HepG2 (cell line): Measurements from ENCODE around the gene BBS1.

Source experiments
- HDAC6 ChIP-seq: fragments of 200-600 bp; sonication (generic); IDR thresholded peaks from 2 replicates; pipeline ENCODE4 v1.7.0; 2017; ENCODE audit warnings: mild to moderate bottlenecking, antibody characterized with exemption, low read length, low read depth
- RELA ChIP-seq: sonication (generic); formaldehyde crosslinking; IDR thresholded peaks from 2 replicates; pipeline ENCODE4 v1.4.0; 2020; ENCODE audit warnings: missing genetic modification reagents
- SP1 ChIP-seq, 2 experiments: fragments of 450-650 bp in 1 of 2; sonication (generic) in 1 of 2; formaldehyde crosslinking in 1 of 2; IDR thresholded peaks; 2 replicates each; pipeline versions ENCODE4 v1.4.0 to v1.6.1; 2016 to 2020; ENCODE audit warnings: missing genetic modification reagents in 1 of 2
- TF ChIP-seq, protein P1 (sequence below): sonication (generic); formaldehyde crosslinking; IDR thresholded peaks from 2 replicates; pipeline ENCODE4 v1.8.1; 2022; ENCODE audit warnings: mild to moderate bottlenecking, missing genetic modification reagents
- TF ChIP-seq, protein P2 (sequence below): sonication (generic); formaldehyde crosslinking; IDR thresholded peaks from 2 replicates; pipeline ENCODE4 v1.5.1; 2020; ENCODE audit warnings: missing genetic modification reagents, mild to moderate bottlenecking, borderline replicate concordance
- TF ChIP-seq, protein P3 (sequence below): sonication (generic); formaldehyde crosslinking; IDR thresholded peaks from 2 replicates; pipeline ENCODE4 v1.5.0; 2020; ENCODE audit warnings: mild to moderate bottlenecking, missing genetic modification reagents, moderate library complexity
- TF ChIP-seq, protein P4 (sequence below): sonication (generic); formaldehyde crosslinking; IDR thresholded peaks from 2 replicates; pipeline ENCODE4 v1.4.0; 2020; ENCODE audit warnings: missing genetic modification reagents, mild to moderate bottlenecking, borderline replicate concordance

DNA sequence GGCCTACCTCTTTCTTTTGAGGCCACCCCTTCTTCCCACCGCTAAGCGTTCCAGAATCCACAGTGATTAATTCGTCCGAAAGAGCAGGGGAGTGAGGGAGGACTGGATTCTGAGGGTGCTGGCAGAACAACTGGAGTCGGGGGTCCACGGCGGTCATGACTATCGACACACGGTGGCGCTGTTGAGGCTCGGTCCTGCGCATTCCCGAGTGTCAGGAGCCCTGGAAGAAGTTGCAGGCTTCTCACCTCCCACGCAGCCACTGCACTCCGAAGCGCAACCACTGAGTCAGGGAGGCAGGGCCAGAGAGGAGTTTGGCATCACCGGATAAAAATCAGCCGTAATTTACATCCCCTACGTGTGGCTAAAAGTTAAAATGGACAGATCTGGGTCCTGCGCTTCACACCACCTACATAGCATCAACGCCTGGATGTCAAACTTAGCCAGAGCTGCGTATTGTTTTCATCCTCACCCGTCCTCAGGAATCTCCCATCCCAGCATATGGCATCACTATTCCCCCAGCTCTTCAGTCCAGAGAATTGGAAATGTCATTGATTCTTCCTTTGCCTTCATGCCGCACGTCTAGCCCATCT, 68.7 kb downstream of the BBS1 start:
- TF ChIP-seq, protein P1, sequence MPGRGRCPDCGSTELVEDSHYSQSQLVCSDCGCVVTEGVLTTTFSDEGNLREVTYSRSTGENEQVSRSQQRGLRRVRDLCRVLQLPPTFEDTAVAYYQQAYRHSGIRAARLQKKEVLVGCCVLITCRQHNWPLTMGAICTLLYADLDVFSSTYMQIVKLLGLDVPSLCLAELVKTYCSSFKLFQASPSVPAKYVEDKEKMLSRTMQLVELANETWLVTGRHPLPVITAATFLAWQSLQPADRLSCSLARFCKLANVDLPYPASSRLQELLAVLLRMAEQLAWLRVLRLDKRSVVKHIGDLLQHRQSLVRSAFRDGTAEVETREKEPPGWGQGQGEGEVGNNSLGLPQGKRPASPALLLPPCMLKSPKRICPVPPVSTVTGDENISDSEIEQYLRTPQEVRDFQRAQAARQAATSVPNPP (CRISPR knock-in tag) = no peak
- TF ChIP-seq, protein P2, sequence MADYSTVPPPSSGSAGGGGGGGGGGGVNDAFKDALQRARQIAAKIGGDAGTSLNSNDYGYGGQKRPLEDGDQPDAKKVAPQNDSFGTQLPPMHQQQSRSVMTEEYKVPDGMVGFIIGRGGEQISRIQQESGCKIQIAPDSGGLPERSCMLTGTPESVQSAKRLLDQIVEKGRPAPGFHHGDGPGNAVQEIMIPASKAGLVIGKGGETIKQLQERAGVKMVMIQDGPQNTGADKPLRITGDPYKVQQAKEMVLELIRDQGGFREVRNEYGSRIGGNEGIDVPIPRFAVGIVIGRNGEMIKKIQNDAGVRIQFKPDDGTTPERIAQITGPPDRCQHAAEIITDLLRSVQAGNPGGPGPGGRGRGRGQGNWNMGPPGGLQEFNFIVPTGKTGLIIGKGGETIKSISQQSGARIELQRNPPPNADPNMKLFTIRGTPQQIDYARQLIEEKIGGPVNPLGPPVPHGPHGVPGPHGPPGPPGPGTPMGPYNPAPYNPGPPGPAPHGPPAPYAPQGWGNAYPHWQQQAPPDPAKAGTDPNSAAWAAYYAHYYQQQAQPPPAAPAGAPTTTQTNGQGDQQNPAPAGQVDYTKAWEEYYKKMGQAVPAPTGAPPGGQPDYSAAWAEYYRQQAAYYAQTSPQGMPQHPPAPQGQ (CRISPR knock-in tag) = no peak
- TF ChIP-seq SP1 (IDR thresholded peaks at IDR 0.05) = no peak
- no peak for TF ChIP-seq SP1 (CRISPR knock-in tag; IDR thresholded peaks at IDR 0.05)
- no peak for TF ChIP-seq RELA (CRISPR knock-in tag)
- TF ChIP-seq, protein P3, sequence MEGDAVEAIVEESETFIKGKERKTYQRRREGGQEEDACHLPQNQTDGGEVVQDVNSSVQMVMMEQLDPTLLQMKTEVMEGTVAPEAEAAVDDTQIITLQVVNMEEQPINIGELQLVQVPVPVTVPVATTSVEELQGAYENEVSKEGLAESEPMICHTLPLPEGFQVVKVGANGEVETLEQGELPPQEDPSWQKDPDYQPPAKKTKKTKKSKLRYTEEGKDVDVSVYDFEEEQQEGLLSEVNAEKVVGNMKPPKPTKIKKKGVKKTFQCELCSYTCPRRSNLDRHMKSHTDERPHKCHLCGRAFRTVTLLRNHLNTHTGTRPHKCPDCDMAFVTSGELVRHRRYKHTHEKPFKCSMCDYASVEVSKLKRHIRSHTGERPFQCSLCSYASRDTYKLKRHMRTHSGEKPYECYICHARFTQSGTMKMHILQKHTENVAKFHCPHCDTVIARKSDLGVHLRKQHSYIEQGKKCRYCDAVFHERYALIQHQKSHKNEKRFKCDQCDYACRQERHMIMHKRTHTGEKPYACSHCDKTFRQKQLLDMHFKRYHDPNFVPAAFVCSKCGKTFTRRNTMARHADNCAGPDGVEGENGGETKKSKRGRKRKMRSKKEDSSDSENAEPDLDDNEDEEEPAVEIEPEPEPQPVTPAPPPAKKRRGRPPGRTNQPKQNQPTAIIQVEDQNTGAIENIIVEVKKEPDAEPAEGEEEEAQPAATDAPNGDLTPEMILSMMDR (CRISPR knock-in tag) = peak; percentile 95
- TF ChIP-seq HDAC6 = no peak
- TF ChIP-seq, protein P4, sequence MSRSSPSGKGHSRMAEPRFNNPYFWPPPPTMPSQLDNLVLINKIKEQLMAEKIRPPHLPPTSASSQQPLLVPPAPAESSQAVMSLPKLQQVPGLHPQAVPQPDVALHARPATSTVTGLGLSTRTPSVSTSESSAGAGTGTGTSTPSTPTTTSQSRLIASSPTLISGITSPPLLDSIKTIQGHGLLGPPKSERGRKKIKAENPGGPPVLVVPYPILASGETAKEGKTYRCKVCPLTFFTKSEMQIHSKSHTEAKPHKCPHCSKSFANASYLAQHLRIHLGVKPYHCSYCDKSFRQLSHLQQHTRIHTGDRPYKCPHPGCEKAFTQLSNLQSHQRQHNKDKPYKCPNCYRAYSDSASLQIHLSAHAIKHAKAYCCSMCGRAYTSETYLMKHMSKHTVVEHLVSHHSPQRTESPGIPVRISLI (CRISPR knock-in tag) = no peak
